ENCODE results near the gene CRYM.

DNA sequence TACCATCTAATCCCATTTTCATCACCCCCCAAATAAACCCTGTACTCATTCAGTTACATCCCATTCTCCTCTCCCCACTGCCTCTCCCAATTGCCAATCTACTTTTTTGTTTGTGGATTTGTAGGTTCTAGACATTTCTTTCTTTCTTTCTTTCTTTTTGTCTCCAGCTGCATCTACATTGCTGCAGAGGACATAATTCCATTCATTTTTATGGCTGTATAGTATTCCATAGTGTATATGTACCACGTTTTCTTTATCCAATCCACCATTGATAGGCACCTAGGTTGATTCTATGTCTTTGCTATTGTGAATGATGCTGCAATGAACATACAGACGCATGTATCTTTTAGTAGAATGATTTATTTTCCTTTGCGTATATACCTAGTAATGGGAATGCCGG is 6.3 kb upstream of the CRYM start:
- TF ChIP-seq, protein P1, sequence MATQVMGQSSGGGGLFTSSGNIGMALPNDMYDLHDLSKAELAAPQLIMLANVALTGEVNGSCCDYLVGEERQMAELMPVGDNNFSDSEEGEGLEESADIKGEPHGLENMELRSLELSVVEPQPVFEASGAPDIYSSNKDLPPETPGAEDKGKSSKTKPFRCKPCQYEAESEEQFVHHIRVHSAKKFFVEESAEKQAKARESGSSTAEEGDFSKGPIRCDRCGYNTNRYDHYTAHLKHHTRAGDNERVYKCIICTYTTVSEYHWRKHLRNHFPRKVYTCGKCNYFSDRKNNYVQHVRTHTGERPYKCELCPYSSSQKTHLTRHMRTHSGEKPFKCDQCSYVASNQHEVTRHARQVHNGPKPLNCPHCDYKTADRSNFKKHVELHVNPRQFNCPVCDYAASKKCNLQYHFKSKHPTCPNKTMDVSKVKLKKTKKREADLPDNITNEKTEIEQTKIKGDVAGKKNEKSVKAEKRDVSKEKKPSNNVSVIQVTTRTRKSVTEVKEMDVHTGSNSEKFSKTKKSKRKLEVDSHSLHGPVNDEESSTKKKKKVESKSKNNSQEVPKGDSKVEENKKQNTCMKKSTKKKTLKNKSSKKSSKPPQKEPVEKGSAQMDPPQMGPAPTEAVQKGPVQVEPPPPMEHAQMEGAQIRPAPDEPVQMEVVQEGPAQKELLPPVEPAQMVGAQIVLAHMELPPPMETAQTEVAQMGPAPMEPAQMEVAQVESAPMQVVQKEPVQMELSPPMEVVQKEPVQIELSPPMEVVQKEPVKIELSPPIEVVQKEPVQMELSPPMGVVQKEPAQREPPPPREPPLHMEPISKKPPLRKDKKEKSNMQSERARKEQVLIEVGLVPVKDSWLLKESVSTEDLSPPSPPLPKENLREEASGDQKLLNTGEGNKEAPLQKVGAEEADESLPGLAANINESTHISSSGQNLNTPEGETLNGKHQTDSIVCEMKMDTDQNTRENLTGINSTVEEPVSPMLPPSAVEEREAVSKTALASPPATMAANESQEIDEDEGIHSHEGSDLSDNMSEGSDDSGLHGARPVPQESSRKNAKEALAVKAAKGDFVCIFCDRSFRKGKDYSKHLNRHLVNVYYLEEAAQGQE (IDR thresholded peaks at IDR 0.05; ENCODE audit: insufficient read depth in 1 of 2, low read depth in 2 of 2, low read length in 2 of 2) = no peak
- TF ChIP-seq POLR2AphosphoS5 (IDR thresholded peaks at IDR 0.05; ENCODE audit: low read depth, low read length) (no peak), TAF1 (IDR thresholded peaks at IDR 0.05; ENCODE audit: borderline replicate concordance, insufficient read depth, low read length) (no peak), SIN3A (IDR thresholded peaks at IDR 0.05; ENCODE audit: borderline replicate concordance, insufficient read depth, low read length) (no peak), FOXP2 (optimal IDR thresholded peaks at IDR 0.05; ENCODE audit: borderline replicate concordance, extremely low read depth, extremely low read length, insufficient read depth) (no peak)

Data from PFSK-1 (cell line).